ENCODE measurements around the gene DBP. TPM values are rescaled to one million over a fixed set of nuclear protein-coding genes. Genes with fewer than 3 reads are reported as not detected.

Gene DBP
- total and polyA plus RNA-seq, 2 of the 13 experiments (the other 11 are each of a cell fraction or from before 2014, with no cell fraction given), result 1.7 to 5.8 TPM

DNA sequence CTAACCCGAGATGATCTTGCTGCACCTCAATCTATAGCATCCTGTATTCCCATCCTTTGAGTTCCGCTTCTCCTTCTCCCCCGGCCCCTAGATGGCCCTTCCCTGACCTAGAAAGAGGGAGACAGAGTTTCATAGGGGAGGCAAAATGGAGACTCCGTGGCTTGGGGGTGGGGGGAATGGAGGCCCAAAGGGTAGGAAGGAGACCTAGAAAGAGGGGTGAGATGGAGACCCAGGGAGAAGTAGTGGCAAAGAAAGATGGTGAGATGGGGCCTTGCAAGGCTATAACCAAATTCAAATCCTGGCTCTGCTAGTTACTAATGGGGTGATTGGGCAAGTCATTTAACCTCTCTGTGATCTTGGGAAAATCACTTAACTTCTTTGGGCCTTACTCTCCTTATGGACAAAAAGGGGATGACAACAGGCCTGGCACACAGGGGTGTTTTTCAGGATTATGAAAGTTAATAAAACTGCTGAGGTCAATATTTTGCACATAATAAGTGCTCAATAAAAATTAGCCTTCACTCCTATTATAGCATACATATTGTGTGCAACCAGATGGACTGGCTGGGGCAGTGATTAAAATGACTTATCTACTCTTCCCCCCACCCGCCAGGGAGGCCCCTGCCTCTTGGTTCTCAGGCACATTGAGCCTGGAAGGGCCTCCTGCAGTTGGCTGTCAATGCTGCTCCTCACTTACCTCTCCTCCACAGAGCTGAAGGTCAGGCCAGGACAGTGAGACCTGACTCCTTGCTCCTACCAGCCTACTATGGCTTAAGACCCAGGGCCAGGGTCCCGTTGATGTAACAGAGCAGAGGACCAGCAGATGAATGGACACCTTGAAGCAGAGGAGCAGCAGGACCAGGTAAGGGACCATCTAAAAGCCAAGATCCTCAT, 17.2 kb downstream of the DBP start (continued):
- peak; percentile 0 for TF ChIP-seq MED8 (CRISPR knock-in tag; IDR thresholded peaks at IDR 0.05; ENCODE audit: insufficient replicate concordance)
- no peak for TF ChIP-seq ZNF792 (CRISPR knock-in tag; IDR thresholded peaks at IDR 0.05)
- TF ChIP-seq REL (CRISPR knock-in tag; conservative IDR thresholded peaks at IDR 0.05), result no peak
- 0 out of 4 replicates have a peak, but pooled peaks of 1 of the 2 experiments have one; percentile 17 for TF ChIP-seq MAFK (conservative IDR thresholded peaks at IDR 0.05 in 1 of 2, IDR thresholded peaks at IDR 0.05 in 1 of 2; ENCODE audit: low read length in 2 of 2)
- no peak for TF ChIP-seq SPEN (CRISPR knock-in tag; IDR thresholded peaks at IDR 0.05; ENCODE audit: low read depth)
- TF ChIP-seq, protein P1, sequence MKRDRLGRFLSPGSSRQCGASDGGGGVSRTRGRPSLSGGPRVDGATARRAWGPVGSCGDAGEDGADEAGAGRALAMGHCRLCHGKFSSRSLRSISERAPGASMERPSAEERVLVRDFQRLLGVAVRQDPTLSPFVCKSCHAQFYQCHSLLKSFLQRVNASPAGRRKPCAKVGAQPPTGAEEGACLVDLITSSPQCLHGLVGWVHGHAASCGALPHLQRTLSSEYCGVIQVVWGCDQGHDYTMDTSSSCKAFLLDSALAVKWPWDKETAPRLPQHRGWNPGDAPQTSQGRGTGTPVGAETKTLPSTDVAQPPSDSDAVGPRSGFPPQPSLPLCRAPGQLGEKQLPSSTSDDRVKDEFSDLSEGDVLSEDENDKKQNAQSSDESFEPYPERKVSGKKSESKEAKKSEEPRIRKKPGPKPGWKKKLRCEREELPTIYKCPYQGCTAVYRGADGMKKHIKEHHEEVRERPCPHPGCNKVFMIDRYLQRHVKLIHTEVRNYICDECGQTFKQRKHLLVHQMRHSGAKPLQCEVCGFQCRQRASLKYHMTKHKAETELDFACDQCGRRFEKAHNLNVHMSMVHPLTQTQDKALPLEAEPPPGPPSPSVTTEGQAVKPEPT (CRISPR knock-in tag; IDR thresholded peaks at IDR 0.05; ENCODE audit: low read depth), result peak; percentile 56; the same call in 1 of the 2 replicates
- peak; percentile 99 for TF ChIP-seq KDM1A (CRISPR knock-in tag; IDR thresholded peaks at IDR 0.05)
- TF ChIP-seq ADNP (CRISPR knock-in tag; IDR thresholded peaks at IDR 0.05), result peak; percentile 99; the same call in 1 of the 2 replicates
- TF ChIP-seq KDM6A (CRISPR knock-in tag; IDR thresholded peaks at IDR 0.05; ENCODE audit: low read depth), result peak; percentile 26; the same call in 1 of the 2 replicates
- no peak for TF ChIP-seq AKAP8 (CRISPR knock-in tag; IDR thresholded peaks at IDR 0.05)
- TF ChIP-seq ZNF510 (CRISPR knock-in tag; IDR thresholded peaks at IDR 0.05; ENCODE audit: low read depth), result no peak
- TF ChIP-seq, protein P2, sequence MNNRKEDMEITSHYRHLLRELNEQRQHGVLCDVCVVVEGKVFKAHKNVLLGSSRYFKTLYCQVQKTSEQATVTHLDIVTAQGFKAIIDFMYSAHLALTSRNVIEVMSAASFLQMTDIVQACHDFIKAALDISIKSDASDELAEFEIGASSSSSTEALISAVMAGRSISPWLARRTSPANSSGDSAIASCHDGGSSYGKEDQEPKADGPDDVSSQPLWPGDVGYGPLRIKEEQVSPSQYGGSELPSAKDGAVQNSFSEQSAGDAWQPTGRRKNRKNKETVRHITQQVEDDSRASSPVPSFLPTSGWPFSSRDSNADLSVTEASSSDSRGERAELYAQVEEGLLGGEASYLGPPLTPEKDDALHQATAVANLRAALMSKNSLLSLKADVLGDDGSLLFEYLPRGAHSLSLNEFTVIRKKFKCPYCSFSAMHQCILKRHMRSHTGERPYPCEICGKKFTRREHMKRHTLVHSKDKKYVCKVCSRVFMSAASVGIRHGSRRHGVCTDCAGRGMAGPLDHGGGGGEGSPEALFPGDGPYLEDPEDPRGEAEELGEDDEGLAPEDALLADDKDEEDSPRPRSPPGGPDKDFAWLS (CRISPR knock-in tag; IDR thresholded peaks at IDR 0.05; ENCODE audit: borderline replicate concordance), result 0 out of 2 replicates have a peak, but pooled peaks have one; percentile 36
- TF ChIP-seq MEF2D (CRISPR knock-in tag; IDR thresholded peaks at IDR 0.05), result no peak
- TF ChIP-seq TCF7 (IDR thresholded peaks at IDR 0.05; ENCODE audit: low read depth), result no peak
- TF ChIP-seq ASH2L (IDR thresholded peaks at IDR 0.05; ENCODE audit: insufficient read length, low read depth, low read length), result peak; percentile 2
- TF ChIP-seq, protein P3, sequence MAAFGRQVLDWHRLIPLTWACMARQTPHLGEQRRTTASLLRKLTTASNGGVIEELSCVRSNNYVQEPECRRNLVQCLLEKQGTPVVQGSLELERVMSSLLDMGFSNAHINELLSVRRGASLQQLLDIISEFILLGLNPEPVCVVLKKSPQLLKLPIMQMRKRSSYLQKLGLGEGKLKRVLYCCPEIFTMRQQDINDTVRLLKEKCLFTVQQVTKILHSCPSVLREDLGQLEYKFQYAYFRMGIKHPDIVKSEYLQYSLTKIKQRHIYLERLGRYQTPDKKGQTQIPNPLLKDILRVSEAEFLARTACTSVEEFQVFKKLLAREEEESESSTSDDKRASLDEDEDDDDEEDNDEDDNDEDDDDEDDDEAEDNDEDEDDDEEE (CRISPR knock-in tag; IDR thresholded peaks at IDR 0.05), result peak; percentile 8; the same call in 1 of the 2 replicates
- TF ChIP-seq SRF (IDR thresholded peaks at IDR 0.05; ENCODE audit: low read depth, low read length), result no peak
- TF ChIP-seq, protein P4, sequence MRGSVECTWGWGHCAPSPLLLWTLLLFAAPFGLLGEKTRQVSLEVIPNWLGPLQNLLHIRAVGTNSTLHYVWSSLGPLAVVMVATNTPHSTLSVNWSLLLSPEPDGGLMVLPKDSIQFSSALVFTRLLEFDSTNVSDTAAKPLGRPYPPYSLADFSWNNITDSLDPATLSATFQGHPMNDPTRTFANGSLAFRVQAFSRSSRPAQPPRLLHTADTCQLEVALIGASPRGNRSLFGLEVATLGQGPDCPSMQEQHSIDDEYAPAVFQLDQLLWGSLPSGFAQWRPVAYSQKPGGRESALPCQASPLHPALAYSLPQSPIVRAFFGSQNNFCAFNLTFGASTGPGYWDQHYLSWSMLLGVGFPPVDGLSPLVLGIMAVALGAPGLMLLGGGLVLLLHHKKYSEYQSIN (CRISPR knock-in tag; IDR thresholded peaks at IDR 0.05; ENCODE audit: borderline replicate concordance), result no peak
- peak; percentile 14; the same call in 1 of the 2 replicates for TF ChIP-seq ZNF101 (CRISPR knock-in tag; IDR thresholded peaks at IDR 0.05; ENCODE audit: borderline replicate concordance, low read depth)
- TF ChIP-seq POLR2A (IDR thresholded peaks at IDR 0.05; ENCODE audit: insufficient read depth in 1 of 2, low read depth in 2 of 2, low read length in 2 of 2), result no peak
- TF ChIP-seq, protein P5, sequence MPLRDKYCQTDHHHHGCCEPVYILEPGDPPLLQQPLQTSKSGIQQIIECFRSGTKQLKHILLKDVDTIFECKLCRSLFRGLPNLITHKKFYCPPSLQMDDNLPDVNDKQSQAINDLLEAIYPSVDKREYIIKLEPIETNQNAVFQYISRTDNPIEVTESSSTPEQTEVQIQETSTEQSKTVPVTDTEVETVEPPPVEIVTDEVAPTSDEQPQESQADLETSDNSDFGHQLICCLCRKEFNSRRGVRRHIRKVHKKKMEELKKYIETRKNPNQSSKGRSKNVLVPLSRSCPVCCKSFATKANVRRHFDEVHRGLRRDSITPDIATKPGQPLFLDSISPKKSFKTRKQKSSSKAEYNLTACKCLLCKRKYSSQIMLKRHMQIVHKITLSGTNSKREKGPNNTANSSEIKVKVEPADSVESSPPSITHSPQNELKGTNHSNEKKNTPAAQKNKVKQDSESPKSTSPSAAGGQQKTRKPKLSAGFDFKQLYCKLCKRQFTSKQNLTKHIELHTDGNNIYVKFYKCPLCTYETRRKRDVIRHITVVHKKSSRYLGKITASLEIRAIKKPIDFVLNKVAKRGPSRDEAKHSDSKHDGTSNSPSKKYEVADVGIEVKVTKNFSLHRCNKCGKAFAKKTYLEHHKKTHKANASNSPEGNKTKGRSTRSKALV (CRISPR knock-in tag; IDR thresholded peaks at IDR 0.05), result no peak
- 0 out of 2 replicates have a peak, but pooled peaks have one; percentile 12 for TF ChIP-seq ZNF224 (CRISPR knock-in tag; IDR thresholded peaks at IDR 0.05)

Measured in HepG2 (cell line).